Stimulated activated CD8-positive, alpha-beta memory T cell treated with anti-CD3 and anti-CD28 coated beads, Interleukin-12 subunit alpha, Interleukin-12 subunit beta, amount 100 ng/mL, for 24 hours (primary cell): ENCODE measurements around the gene TCF19.

Experiments used
- DNase-seq: peaks from one replicate; pipeline ENCODE4 v3.0.0-alpha.2; 2020; ENCODE audit errors: extremely low read depth

Gene TCF19, protein sequence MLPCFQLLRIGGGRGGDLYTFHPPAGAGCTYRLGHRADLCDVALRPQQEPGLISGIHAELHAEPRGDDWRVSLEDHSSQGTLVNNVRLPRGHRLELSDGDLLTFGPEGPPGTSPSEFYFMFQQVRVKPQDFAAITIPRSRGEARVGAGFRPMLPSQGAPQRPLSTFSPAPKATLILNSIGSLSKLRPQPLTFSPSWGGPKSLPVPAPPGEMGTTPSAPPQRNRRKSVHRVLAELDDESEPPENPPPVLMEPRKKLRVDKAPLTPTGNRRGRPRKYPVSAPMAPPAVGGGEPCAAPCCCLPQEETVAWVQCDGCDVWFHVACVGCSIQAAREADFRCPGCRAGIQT

DNA sequence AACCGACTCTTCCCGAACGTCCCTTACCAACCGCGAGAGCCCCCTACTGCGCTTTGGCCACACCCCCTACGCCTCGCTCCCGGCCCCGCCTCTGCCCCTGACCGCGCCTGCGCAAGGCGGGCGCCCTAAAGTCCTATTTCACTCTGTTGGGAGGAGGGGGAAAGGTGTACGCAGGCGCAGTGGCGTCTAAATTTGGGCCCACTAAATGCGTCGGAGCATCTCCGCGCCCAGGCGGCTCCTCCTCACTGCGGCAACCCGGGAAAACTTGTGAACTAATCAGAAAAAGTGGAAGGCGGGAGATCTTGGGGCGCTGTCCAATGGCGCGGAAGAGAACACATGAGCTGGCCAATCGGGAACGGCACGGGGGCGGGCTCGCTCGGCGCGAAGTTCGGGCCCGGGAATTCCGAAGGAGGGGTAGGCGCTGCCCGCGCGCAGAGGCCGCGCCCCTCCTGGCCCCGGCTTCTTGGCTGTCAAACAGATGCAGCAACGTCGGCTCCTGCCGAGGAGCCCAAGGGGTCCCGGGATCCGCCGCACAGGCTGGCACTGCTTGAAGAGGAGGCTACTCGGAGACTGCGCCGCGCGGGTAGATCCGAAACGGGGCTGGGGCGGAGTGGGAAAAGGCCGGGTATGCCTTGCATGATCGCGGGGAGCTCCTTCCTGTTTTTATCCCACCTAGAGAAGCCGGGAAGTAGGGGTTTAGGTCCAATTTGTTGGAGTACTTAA, at the start of gene TCF19:
TSS of gene TCF19 (plus strand) at position 450 of the 723 bp plus-strand sequence. CDS start 881 bp downstream, outside the sequence.
- DNase-seq = peak; percentile 98

DNA sequence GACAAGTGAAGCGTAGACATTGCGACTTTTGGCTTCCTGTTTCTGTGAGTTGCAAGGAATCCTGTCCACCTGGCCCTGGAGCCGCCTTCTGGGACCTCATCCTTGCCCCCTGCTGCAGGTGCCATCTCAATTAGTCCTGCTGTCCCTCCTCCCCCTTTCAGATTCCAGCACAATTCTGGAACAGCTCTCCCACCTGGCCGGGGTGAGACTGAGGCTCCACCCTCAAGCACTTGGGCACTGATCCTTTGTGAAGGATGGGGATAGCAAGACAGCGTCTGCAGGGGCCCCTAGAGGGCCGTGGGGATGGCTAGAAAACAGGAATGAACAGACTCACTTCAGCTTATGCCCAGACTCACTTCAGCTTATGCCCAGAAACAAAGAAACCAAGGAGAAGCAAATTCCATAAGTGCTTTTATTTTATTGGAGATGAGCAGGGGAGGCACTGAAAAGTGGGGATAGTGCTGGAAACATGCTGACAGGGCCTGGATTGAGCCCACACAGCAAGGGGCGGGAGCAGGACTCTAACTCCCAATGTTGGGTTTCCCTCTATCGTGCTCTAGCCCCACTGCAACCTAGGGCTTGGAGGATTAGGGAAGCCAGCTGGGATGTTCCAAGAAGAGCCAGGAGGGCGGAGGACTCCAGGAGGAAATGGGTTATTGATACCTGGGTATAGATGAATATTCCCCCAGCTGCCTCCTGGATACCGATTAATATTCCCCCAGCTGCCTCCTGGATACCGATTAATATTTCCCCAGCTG, 47.4 kb upstream of the TCF19 start:
- DNase-seq = no peak

DNA sequence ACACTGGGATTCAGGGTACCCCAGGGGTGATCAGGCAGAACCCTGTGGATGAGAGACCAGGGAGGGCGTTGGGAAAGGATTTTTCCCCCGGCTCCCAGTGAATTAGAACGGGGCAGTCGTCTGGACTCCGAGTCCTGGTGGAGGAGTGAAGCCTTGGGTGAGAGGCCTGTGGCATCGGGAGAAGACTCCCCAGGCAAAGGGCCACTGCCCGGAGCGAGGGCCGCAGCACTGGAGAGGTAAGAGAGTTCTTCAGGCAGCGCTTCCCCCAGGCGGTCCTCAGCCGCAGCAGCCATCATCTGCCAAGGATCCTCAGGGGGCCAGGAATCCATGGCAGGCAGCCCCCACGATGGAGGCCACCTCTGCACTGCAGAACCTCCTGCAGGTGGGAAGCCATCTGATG, 46.7 kb upstream of the TCF19 start:
- DNase-seq = no peak

DNA sequence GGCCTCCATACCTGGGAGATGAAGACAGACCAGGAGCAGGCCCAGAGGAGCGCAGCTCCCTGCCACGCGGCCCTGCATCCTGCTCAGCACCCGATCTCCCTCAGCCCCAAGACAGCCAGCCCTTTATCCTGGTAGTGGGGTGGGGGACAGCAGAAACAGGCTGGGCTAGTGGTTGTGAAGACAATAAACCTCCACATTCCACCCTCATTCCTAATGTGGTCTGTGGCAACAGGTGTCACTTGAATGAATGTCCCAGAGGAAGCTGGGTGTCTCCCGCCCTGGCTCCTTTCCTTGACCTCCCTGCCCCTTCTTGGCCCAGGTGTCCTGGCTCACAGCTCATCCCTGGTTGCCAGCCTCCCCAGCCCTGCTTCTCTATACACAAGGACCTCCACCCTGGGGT, 45.9 kb upstream of the TCF19 start, which contains the start of gene C6orf15:
TSS of gene C6orf15 (minus strand) at position 98 of the 400 bp plus-strand sequence. CDS start at position 78, 20 bp downstream.
- DNase-seq = no peak

DNA sequence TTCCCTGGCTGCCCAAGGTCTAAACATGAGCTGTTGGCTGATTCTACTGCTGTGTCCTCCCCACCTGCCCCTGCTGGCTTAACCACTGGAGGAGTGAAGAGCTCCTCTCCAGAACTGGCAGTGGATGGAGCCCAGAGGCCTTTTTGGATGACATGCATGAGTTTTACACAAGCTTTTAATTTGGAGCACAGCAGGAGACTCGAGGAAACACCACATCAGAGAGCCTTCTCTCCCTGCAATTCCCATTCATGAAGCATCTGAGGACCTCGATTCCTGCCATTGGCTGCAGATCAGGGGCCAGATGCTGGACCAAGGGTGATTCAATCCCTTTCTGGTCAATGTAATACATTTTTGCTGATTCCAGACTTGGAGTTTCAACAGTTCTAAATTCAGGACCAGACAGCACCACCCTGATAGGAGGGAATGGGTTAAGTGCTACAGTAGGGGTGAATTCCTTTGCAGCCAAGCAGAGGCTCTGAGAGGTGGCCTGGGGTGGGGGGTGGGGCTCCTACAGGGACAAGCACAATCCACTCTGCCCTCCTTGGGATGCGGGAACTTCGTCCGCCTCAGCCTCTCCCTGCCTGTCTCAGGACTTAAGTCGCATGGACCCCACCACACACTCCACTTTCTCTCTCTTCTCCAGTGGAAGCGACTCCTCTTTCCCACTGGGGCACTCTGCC, 44.4 kb upstream of the TCF19 start:
- no peak for DNase-seq

DNA sequence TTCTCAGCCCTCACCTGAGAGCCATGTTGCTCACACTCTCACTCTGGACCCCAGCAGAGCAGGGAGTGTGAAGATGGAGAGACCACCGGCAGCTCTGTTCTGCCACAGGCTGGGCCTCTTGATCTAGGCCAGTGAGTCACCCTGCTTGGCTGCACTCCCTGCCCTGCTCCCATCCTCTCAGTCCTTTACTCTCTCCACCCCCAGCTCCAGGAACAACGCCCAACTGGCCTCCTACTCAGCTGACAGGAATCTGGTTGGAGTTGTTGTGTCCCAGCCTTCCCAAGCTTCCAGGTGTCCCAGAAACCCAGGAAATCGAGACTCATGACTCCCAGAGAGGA, 43.9 kb upstream of the TCF19 start, which contains the start of gene PSORS1C1:
TSS of gene PSORS1C1 (plus strand) at position 260 of the 338 bp plus-strand sequence. CDS start 14,833 bp downstream, outside the sequence.
- DNase-seq = no peak

DNA sequence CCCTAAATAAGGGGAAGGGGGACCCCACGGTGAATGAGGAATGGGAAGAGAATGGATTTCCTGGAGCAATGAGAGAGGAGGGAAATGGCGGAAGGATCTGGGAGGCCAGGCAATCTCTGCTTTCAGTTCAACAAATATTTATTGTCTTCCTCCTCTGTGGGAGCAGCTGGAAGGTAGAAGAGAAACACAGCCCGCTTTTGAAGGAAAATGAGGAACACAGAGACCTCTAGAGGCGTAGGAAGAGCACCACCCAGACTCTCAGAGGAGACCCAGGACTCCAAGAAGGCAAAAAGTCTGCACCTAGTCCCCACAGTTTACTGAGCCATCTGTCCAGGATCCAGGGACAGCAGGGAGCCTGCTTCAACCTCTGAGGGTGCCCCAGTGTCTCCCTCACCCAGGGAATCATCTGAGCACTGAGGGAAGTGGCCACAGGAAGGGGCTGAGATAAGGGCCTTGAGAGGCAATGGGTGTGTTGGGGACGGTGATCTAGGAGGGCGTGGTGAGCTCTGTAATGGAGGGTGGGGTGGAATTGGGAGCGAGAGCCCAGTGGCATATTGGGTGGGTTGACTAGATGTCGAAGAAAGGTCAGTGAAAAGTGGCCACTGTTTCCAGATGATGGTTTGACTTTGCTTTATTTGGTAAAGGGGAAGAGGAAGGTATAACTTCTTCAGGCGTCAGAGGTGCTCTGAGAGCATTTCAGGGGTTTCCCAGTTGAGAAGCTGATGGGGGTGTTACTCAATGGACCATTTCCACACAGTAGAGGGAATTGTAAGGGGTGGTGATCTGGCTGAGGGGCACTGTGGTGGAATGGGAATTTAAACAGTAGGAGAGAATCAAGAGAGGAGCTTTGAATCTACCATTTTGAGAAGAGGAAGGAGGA, 43.2 kb upstream of the TCF19 start:
- DNase-seq = no peak

DNA sequence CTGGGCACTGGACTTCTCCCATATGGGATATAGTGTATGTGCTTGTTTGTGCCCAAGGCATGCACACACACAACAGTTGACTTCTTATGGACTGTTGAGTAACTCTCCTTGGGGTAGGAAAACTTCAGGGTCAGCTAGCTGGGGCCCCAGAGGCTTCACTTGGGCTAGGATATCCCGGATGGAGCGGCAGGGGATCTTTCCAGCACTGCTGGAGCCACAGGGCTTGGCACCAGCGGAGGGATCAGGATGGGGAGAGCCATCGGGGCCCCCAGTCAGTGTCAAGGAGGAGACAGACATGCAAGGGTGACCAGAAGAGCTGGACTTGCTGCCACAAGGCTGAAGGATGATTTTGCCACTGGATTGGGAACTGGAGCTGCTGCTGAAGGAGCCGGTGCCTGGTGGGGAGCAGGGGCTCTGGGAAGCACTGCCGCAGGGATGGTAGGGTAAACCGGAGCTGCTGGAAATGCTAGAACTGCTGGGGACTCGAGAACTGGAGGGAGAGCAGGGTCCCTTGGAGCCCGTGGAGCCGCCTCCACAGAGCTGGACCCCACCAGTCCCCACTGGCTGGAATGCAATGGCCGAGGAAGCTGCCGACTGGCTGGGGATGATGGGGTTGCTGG, 42.3 kb upstream of the TCF19 start:
- no peak for DNase-seq

DNA sequence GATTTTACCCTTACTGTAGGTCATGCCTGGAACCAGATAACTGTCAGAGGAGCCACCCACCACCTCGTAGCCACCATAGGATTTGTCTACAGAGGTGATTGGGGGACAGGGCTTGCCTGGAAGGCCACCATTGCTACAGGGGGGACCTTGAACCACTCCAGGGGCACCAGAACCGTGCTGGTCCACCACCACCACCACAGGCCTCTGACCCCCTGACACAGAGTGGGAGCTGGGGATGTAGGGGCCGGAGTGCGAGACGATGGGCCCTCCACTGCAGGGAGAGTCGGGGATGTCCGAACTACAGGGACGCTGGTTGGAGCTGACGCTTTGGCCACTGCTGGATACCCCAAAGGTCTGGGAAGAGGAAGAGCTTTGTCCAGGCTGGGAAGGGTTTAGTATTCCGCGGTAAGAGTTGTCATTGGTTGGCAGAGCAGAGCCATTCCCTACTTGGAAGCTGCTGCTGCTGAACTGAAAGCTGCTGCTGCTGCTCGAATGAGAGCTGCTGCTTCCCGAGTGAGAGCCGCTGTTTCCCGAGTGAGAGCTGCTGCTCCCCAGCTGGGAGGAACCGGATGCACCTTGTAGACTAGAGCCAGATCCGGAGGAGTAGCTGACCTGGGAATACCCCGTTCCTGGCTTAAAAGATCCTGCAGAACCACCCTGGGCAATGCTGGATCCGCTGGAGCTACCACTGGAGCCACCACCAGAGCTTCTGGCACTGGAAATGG, 41.6 kb upstream of the TCF19 start:
- no peak for DNase-seq

DNA sequence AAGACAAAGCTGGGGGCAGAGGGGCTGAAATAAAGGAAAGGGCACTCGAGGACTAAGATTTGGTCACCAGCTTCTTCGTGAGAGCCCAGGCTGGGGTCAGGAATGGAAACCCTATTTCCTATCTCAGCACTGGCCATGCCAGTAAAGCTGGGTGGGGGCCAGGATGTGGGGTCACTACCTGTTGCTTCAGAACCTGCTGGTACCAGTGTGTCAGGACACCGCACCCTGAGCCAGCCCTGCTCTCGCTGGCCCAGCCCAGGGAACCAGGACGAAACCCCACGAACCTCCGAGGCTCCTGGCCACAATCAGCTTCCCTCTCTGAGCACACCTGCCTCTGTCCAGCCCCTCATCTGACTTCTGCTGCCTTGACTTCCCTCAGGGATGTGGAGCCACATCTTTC, 40.2 kb upstream of the TCF19 start:
- no peak for DNase-seq

DNA sequence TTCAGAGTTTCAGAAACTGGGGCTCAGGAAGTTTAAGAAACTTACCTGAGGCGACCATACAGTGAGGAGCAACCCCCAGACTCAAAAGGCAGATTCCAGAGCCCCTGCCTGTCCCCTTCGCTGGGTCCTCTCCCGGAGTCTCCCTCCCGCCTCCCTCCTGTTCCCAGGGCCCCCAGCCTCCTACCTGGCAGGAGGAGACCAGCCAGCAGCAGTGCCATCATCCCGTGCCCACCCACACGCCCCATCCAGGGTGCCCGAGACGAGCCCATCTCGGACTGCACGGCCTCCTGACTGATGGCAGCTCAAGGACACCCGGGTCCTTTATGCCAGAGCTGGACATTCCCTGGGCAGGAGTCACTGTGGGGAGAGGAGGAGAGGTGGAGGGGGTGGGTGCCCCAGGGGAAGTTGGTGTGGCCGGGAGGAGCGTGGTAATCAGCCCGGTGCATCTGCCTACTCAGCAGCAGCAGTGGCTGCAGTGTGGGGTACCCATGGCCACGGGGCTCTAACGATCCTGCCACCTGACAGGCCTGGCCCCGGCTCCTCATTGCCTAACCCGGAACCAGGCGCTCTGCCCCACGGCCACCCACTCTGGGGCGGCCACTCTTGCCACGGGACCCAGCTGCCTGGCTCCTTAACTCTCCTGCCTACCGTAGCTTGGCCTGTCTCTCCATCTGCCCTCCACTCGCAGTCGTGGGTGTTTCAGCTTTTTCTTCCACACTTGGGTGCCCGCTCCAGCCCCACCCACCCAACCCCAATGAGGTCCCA, 38.1 kb upstream of the TCF19 start, which contains the start of gene CDSN:
TSS of gene CDSN (minus strand) at position 296 of the 765 bp plus-strand sequence. CDS start at position 269, 27 bp downstream.
- no peak for DNase-seq

DNA sequence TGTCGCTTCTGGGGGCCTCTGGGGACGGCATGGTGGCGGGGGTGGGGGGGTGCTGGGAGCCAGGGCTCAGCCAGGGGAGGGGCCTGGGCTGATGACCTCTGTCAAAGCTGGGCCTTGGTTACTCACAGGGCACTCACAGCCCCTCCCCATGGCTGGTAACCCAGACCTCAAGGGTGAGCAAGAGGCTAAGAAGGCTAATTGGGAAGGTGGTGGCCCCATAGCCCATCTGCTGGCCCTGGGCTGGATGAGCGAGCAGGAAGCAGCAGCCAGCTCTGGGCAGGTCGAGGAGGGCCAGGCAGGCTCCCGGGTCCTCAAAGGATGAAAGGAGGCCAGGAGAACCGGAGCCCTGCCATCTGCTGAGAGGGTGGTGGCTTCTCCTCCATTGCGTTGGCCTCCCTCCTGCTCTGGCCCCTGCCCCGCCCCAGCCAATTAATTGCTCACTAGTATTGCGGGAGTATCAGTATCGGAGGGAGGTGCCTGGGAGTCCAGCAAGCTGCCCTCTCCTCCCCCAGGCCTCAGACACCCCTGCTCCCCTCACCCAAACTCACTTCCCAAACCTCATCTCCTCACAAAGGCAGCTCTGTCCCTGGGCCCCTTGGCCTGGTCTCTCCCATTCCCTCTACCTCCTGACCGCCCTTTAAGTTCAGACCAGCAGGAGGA, 37.1 kb upstream of the TCF19 start:
- DNase-seq = no peak

DNA sequence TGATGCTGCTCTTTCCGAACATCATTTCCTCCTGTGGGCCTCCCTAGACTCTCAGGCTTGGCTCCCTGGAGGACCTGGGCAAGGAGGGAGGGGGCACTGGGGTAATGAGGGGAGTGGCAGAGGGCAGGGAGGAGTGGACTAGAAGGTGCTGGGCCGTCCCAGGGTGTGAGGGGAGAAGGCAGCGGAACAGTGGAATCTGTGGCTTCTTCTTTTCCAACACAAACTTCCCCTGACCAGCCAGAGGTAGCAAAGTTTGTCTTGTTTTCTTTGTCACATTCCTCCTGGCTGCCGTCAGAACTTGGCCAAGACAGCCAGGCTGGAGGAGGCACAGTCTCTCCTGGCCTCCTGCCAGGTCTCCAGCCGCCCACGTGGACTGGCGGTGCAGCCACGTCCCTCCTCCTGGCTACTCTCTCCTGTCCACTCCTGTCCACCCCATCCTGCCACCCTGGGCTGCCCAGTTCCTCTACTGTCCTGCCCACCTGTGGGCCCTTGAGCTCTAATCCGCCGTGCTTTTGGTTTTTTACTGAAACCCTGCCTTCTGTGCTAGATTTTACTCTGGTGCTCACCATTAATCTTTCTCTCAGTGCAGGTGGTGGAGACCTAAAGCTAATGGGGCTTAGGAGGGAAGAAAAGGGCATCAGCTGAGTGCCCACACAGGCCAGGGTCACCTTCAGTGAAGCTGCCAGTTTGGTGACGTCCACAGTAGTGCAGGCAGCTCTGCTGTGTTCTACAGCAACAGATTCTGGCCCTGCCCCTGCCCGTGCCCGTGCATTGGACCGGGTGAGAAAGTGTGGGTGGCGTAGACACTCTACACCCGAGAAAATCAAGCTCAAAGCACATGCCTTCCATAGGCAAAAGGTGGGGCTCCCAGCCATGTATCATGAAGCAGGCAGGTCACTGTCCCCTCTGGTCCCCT, 35.3 kb upstream of the TCF19 start:
- no peak for DNase-seq

DNA sequence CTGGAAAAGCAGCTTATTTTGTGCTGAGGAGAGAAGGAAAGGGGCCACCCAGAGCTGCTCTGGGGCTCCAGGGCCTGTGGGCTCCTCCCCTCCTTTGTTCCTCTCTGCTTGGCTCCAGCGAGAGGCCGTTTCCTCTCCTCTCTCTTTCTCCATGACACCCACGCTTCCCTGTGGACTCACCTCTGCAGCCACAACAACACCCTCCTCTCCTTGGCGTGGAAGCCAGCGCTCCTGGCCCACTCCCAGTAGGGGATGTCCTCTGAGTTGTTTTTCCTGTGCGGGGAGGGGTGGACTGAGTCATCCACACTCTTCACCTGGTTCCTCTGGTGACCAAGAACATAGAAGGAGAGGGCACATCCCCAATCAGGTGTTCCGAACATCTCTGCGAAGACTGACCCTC, 33.2 kb upstream of the TCF19 start:
- DNase-seq = no peak

DNA sequence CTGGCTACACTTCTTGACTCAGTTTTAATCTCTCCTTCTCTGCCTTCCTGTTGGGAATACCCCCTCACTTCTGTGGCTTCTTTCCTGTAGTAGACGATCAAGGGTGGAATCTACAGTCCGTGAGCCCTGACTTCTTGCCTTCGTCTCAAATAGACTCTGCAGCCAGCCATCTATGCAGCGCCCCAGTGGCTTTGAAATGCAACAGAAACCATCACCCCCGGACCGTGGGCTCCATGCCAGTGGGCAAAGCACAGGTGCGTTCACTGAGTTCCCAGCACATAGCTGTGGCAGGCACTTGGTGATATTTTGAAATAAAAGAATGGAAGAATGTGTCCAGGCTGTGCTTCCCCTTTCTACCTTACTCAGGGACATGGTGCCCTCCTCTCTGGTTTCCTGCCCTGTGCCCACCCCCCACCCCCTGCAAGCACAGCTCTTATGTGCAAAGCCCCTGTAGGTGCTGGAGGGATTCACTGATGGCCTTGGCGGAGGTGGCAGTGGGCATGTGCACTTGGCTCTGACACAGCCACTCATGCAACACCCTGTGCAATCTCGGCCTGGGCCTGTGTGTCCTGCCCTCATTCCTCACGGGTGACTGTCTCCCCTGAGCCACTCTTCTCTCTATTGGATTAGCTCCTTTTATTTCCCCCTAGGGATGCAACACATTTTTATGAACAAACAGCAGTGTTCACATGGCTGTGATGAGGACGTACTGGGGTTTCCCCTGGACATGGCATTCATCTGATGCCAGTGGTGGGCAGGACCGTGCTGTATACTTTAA, 32.6 kb upstream of the TCF19 start:
- DNase-seq = no peak
